Astrocyte of the hippocampus (primary cell): Measurements from ENCODE around the gene SCAPER.
A peak's percentile ranks its signal among the peaks of the same experiment; 100 is the strongest.

Experiments
- DNase-seq: peaks from one replicate; pipeline ENCODE4 v3.0.0; 2011; ENCODE audit warnings: low read depth, low spot score

SCAPER gene

DNA sequence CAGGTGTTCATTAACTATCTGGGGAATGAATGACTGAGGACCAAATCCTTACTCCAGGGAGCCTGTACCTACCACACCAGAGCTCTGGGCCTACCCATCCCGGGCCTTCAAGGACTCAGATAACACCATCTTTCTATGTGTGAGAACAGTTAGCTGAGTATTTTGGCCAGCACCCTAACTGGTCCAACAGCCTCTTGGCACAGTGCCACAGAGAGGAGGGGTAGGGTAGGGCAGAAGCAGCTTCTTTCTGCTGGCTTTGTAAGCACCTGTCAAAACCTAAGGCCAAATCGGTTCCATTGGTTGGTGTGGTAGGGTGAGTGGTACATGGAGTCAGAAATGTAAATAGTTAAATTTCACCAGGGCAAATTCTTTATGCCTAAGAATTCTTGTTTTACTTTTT, 541.9 kb downstream of the SCAPER start:
- DNase-seq: no peak

DNA sequence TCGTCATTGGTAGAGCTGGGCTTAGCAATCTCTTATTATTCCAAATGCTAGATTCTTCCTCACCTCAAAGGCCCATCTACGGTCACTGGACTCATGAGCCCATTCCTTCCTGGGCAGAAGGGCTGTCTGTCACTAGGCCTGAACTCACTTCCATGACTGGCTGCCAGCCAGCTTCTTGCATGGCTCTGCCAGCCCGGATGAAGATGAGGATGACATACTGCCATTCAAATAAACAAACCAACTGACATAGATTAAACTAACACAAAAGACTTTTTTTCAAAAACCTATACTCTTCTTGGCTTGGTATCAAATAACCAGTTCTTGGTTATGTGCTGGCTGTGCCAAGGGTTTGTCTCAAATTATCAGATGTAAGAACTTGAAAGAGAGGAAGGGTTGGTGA, 544.7 kb downstream of the SCAPER start:
- no peak for DNase-seq

DNA sequence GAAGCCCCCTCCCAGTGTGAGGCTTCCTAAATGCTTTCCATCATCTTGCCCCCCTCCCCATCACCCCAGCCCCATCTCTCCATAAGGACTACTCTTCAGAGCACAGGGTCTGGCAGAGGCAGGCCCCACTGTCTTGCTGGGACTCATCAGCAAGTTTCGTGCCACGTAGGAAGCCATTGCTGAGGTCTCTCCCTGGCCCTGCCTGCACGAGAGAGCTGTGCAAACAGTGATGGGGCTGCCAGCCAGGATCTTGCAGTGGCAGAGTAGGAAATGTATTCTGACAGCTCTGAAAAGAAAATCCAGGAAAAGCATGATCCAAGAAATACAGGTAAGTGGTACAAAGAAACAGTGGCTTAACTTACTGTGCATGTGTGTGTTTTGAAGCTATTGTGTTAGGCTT, 546.0 kb downstream of the SCAPER start:
- DNase-seq: no peak

DNA sequence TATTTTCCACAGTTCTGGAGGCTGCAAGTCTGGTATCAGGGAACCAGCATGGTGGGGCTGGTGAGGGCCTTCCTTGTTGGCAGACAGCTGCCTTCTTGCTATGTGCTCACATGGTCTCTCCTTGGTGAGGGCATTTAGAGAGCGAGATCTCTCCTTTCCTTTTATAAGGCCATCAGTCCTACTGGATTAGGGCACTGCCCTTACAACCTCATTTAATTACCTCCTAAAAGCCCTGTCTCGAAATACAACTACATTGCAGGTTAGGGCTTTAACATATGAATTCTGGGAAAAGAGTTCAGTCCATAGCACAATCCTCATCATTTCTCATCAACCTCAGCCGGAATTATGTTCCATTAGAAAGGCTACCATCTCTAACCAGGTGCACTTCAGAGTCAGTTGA, 546.7 kb downstream of the SCAPER start:
- no peak for DNase-seq

DNA sequence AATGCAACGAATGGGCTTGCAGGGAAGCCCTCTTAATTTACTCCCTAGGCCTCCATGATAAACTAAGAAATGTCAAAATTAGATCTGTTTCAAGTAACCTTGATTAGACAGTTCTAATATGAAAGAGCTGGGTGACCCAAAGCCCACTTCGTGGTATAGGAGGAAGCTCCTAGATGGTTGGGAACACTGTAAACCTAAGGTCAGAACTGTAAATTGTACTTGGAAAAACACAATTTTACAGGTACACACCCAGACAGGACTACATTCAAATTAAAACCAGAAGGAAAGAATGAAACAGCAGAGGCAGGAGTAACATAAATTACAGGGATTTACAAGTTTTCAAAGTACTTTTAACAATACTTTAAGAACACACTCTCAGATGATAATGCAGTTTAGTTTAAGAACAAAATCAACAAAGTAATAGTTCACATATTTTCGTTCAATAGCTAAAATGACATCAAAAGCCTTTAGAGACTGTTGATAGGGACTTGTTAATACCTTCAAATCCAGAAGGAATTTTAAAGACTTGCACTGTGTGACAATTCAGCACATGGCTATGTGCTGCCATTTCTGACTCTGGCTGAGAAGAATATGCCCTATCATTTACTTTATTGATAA, 550.2 kb downstream of the SCAPER start:
- DNase-seq: no peak

DNA sequence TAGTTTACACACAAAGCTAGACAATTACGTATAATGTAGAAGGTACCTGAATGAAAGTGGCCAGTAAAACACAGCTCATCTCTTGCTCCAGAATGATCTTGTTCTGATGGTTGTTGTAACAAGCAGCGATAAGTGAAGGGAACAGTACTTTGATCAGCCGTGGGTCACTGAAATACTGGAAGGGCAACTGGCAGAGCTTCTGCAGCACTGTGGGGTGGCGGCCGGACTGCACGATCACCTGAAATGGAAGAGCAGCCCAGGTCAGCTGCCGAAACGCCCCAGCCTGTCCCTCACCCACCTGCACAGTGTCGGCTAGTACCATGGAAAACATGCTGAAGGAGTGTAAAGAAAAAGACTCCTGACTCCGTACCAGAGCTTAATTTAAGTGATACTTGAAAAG, 551.2 kb downstream of the SCAPER start:
- no peak for DNase-seq

DNA sequence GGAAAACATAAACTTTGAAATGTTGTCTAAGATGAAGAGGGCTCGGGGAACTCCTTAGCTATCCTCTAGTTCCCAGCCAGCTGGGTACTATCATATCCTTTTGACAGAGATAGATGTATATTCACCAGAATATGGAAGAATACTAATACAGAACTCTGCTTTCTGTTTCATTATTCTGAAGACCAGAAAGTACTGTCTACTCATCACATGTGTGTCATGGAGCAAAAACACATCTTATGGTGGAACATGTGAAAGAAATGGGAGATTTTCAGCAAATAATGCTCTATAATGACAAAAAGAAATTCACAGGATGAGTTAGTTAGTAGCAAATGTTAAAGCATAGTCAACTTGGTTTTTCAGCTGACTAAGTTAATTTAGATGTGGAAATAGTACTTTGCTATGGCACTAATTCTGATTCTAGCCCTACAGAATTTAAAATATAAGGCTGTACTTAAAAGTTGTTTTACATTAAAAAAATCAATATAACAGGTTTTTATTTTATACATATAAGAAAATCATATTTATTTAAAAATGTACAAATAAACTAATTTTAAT, 552.0 kb downstream of the SCAPER start:
- no peak for DNase-seq

DNA sequence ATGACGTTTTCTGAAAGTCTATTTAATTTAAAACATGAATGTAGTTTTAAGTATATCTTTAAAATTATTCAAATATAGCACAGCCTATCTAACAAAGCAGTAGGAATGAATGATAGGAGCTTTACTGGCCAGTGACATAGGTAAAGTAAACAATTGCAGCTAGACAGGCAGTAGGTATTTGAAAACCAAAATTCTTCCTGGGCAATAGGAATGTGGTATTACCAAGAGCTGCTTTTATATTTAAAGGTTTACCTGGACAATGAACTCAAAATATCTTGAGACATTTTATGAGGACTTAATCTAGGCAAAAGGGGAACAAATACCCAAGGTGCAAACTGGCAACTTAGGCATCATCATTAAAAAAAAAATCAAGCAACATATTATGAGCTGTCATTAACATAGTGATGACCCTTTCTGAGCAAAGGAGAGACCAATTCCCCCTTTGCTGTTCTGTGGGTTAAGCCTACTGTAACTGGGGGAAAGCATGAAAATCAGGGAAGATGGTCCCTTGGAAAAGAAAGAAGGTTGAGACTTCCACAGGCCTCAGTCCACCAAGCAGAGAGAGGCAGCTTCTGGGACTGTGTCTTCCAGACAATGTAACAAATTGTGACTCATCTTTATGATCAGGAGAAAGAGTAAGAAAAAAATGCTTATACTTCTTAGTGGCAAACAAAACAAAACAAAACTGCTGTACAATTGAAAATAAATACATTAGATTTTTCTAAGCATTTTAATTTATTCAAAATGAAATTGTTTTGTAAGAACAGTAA, 555.7 kb downstream of the SCAPER start:
- DNase-seq: no peak

DNA sequence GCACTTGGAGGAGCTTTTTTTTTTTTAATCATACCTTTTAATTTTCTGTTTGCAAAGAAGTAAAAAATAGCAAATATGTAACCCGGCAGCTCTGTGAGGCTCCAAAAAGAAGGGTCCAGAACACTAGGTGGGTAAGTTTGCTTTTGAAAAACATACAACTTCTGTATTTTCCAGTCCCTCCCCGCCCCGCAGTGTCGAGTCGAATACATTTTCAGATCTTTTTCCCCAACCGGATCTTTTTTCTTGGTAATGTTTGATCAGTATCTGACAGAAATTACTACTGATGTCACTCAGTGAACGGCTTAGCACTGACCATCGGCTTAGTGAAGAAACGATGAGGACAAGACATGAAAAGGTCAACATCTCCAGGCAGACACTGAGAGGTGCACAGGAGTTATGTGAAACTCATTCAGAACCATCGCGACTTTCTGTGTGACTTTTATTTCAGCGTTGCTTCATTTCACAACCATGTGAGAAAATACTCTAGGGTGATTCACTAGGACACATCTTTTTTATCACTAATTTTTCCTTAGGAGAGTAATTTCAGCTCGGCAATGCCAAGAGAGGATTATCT, 557.6 kb downstream of the SCAPER start:
- no peak for DNase-seq

DNA sequence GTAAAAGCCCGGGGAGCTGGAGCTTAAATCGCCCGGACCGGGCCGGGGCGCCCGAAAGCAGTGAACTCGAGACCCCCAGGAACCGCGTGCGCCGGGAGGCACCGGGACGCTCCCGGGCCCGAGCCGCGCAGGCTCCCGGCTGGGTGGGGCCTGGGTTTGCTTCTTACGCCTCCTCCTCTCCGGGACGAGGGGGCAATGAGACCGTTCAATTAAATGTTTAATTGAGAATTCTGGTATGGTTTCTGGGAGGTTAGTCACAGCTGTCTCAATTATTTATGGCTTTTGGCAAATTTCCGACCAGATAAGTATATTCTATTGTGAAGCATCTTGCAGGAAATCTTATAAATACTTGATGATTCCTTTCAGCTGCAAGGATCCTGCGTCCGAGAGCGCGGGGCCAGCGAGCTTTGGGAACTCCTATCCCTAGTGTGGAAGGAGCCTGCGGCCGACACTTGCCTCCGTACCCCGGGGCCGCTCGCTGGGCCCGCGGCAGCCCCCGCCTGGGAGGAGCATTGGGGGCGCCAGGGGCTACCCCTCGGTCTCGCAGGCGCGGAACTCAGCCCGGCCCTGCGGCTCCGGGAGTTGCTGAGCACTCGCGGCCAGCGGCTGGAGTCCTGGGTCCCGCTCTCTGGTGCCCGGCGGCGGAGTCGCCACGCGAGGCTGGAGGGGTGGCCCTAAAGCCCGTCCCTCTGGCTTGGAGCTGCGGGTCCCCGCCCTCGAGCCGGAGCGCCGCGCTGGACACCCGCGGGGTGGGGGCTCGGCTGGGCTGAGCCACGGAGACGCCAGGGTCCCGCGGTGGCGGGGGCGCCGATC, 558.3 kb downstream of the SCAPER start:
- DNase-seq: peak; percentile 52

DNA sequence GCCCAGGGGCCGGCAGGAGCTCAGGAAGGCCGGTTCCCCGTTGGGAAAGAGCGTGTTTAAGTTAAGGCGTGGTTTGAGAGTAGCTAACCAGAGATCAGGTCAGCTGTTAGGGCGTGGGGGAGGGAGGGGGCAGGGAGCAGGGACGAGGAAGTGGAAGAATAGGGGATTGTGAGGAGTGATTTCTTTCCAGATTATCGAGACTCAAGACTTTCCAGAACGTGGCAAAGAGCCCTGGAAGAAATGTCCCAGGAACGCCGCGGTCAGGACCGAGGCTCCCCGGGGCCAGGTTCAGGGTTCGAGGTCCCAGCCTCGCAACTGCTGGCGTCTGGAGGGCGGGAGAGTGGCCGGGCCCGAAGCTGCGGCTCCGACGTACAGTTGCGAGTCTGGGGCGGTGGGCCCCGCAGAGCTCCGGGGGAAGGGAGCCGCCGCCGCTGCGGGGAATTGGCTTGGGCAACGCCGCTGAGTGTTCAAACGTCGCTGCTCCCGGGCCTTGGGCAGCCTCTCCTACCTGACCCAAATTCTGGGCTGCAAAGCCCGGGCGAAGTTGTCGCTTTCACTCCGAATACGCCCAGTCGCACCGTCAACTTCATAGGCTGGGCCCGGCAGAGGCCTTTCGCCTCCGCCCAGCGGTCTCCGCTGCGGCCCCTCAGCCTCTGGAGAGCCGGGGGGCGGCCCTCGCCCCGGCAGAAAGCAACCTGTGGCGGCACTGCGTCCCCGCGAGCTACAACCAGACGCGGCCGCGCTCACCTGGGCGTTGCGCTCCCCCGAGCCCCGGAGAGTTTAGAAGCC, 559.1 kb downstream of the SCAPER start:
- DNase-seq: peak; percentile 28

DNA sequence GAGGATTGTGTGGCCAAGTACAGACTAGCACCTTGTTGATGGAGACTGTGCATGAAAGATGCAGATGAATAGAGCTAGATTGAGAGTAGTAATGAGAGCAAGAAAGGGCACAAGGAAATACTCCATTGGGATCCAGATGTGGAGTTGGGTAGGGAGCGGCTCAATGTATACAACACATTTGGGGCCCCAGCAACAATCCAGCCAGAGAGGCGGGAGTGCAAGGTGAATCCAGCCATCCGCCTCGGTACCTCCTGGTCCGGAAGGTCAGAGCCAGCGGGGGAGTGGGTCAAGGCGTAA, 559.6 kb downstream of the SCAPER start:
- DNase-seq: no peak

DNA sequence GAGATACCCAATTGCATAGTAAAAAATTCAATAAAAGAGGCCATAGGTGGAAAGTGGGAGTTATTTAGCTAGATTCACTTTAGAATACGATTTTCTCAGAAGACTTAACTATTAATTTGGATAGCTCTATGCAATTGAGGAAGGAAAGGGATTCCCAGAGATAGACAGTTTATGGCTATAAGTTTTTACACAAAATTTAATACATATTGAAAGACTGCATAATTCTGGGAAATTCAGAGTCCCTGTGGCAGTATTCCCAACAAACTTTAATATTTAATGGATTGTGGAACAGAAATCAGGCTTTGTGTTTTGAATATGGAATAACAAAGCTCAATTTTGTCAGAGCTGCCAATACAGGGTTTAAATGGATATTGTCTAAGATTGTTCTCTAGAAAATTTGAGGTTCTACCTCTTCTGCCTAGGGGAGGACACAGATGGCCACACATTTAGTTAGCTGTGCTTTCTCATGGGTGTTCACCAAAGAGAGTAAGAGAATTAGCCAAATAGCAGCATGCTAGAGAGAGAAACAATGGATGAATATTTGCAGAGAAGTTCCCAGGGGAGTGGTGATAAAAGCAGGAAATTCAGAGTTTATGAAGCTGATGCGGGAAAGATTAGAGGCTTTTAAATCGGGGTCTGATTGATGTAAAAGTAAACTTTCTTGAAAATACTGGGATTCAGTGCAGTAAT, 560.1 kb downstream of the SCAPER start:
- no peak for DNase-seq

DNA sequence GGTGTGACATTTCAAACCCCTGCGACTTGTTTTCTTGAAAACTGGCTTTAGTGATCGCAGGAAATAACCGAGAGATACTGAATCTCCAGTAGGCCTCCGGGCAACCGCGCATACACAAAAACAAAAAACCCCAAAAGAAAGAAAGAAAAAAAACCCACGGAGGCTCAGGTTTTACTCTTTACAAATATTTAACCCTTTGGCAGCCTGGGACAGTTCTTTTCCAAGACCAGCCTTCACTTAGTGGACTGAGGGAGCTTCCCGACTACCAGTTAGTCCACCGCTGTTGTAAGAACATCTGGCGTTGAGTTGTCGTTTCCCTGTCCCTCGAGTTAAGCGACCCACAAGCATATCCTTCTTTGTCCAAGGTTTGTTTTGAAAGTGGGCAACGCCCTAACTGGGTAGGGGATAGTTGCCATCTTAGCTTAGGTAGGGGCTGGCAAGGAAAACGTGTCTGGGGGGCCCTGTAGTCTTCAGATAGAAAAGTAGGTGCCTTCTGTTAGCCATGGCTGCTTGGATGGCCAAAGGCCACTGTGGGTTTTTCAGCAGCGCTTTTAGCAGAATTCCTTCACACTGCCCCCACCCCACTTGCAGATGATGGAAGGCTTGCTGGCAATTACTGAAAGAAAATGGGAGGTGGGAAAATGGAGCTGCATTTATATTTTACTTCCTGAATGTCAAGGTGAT, 561.7 kb downstream of the SCAPER start:
- DNase-seq: no peak

DNA sequence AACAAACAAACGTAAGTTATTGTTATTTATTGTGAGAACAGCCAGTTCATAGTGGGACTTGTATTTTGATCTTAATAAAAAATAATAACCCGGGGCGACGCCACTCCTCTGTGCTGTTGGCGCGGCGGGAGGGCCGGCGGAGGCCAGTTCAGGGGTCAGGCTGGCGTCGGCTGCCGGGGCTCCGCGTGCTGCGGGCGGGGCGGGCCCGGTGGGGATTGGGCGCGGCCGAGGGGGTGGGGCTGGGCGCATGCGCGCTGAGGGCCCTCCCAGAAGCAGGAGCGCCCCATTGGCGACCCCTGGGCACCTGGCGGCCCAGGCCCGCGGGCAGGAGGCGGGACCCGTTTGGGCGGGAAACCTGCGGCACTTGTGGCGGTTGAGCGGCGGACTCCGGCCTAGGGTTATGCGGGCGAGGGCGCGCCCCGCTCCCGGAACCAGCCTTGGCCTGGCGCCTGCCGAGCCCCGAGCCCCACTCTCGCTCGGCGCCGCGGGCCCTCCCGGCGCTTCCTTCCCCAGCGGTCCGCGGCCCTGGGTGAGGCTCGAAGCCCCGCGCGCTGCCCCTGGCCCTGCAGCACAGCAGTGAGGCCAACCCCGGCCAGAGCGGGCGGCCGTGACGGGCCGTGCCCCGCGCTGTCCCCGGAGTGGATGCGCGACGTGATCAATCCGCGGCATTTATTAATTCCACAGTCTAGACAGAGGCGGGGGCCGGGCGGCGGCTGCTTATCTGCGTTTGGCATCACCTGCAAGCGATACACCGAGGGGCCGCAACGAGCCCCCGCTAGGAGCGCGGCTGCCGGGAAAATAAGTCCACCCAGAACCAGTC, 562.5 kb downstream of the SCAPER start:
- no peak for DNase-seq

DNA sequence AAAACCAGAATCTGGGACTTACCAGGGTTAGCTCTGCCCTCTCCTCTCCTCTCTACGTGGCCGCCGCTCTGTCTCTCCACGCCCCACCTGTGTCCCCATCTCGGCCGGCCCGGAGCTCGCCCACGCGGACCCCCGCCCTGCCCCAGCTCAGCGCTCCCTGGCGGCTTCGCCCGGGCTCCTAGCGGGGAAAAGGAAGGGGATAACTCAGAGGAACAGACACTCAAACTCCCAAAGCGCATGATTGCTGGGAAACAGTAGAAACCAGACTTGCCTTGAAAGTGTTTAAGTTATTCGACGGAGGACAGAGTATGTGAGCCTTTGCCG, 563.1 kb downstream of the SCAPER start:
- no peak for DNase-seq

DNA sequence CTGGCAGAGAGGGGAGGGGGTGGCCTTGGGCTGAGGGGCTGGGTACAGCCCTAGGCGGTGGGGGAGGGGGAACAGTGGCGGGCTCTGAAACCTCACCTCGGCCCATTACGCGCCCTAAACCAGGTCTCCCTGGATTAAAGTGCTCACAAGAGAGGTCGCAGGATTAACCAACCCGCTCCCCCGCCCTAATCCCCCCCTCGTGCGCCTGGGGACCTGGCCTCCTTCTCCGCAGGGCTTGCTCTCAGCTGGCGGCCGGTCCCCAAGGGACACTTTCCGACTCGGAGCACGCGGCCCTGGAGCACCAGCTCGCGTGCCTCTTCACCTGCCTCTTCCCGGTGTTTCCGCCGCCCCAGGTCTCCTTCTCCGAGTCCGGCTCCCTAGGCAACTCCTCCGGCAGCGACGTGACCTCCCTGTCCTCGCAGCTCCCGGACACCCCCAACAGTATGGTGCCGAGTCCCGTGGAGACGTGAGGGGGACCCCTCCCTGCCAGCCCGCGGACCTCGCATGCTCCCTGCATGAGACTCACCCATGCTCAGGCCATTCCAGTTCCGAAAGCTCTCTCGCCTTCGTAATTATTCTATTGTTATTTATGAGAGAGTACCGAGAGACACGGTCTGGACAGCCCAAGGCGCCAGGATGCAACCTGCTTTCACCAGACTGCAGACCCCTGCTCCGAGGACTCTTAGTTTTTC, 563.6 kb downstream of the SCAPER start:
- peak; percentile 22 for DNase-seq

DNA sequence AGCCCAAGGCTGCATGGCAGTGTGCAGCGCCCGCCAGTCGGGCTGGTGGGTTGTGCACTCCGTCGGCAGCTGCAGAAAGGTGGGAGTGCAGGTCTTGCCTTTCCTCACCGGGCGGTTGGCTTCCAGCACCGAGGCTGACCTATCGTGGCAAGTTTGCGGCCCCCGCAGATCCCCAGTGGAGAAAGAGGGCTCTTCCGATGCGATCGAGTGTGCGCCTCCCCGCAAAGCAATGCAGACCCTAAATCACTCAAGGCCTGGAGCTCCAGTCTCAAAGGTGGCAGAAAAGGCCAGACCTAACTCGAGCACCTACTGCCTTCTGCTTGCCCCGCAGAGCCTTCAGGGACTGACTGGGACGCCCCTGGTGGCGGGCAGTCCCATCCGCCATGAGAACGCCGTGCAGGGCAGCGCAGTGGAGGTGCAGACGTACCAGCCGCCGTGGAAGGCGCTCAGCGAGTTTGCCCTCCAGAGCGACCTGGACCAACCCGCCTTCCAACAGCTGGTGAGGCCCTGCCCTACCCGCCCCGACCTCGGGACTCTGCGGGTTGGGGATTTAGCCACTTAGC, 564.3 kb downstream of the SCAPER start:
- peak; percentile 48 for DNase-seq
